Left cardiac atrium (tissue), 4 donors: Measurements from ENCODE around the gene MCF2L. TPM values are rescaled to one million over a fixed set of nuclear protein-coding genes. Genes with fewer than 3 reads are reported as not detected.

Experiments
- ATAC-seq, 2 donors: fragments of 200-7000 bp; cut with Tn5 transposase; one replicate each; pipeline ENCODE4 v1.9.1; 2020; ENCODE audit warnings: mild to moderate bottlenecking in 2 of 2, moderate library complexity in 2 of 2
- DNase-seq: peaks from one replicate; pipeline ENCODE4 v3.0.0-alpha.2; 2020
- intact Hi-C, 2 donors: fragments of 100-400 bp; cut with DNase I; formaldehyde crosslinking; loops; one replicate each; pipeline versions ENCODE4 v1.14.1 to v1.15.1; 2022 to 2023
- total RNA-seq, 2 donors: library from RNA; stranded (reverse); fragmentation: NEBNext Ultra II Directional; extraction: Animal tissue kit (Norgen Biotek cat#: 25700); gene quantifications; one replicate each; pipeline ENCODE4 v1.2.1, GENCODE V29; 2021
- donor health status: DM: no; HTN: yes; CAD: no.
- donor health status: DM: no; HTN: yes; CAD: no; lungs with severe emphysema.
- donor health status: DM: yes; HTN: yes; CAD: no.
- donor health status: Dilated cardiomyopathy.

Gene MCF2L
- total RNA-seq, 2 donors from 2014 or later: 39.1 to 41.6 TPM

- ATAC-seq: no peak
- intact Hi-C loops: no loop called here
- DNase-seq: no peak
Measured at GRCh38 chr13:113140677-113141600, 171.9 kb downstream of the MCF2L start.

GRCh38 chr13:113141601-113141970, 172.6 kb downstream of the MCF2L start:
- intact Hi-C loops: no loop called here
- no peak for ATAC-seq
- no peak for DNase-seq

GRCh38 chr13:113142876-113143275, 173.9 kb downstream of the MCF2L start:
- intact Hi-C loops: no loop called here
- DNase-seq (no peak), ATAC-seq (no peak)

- ATAC-seq (no peak), DNase-seq (no peak)
- intact Hi-C loops: no loop called here
Measured at GRCh38 chr13:113143466-113144254, 174.6 kb downstream of the MCF2L start.

- ATAC-seq: no peak
Measured at GRCh38 chr13:113144255-113144629, 175.2 kb downstream of the MCF2L start.

GRCh38 chr13:113145496-113145895, 176.5 kb downstream of the MCF2L start:
- ATAC-seq (no peak), DNase-seq (no peak)
- intact Hi-C loops: no loop called here

More at GRCh38 chr13:113144255-113144629, 175.2 kb downstream of the MCF2L start:
- intact Hi-C loops: no loop called here
- no peak for DNase-seq

DNA sequence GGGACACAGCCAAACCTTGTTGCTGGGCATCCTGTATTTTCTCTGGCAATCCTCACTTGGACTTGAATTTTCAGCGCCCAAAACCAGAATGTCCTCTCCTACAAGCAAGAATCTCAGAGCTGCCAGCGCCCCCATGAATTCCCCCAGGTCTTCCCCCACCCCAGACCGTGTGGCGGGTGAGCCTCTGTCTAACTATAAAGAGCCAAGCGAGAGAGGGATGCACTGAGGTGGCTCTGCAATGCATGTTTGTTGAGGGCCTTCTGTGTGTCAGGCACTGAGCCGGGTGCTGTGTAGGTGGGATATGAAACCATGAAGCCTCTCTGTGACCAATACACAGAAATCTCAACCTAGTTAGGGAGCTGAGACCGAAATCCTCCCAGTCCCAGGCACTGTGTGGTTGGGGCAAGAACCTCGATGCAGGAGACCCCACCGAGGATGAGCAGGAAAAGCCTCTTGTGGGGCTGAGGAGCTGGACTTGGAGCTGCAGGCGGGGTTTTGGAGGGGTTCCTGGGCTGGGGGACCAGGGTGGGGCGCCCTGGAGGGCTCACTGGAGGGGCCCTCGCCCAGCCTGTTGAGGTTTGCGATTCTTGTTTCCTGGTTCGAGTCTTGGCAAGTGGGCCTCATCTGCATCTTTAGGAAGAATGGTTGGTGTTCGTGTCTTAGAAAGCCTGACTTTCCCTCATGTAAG, 177.0 kb downstream of the MCF2L start:
- ATAC-seq (no peak), DNase-seq (no peak)
- intact Hi-C loops: no loop called here

GRCh38 chr13:113146750-113147149, 177.7 kb downstream of the MCF2L start:
- ATAC-seq (no peak), DNase-seq (no peak)
- intact Hi-C loops: no loop called here

GRCh38 chr13:113147206-113147605, 178.2 kb downstream of the MCF2L start:
- no peak for ATAC-seq
- intact Hi-C loops: no loop called here
- DNase-seq: no peak

- no peak for DNase-seq
- no peak for ATAC-seq
- intact Hi-C loops: no loop called here
Measured at GRCh38 chr13:113148407-113148806, 179.4 kb downstream of the MCF2L start.

- no peak for DNase-seq
- intact Hi-C loops: no loop called here
- ATAC-seq: no peak
Measured at GRCh38 chr13:113148940-113149503, 180.0 kb downstream of the MCF2L start.

Other genes with a start within 250 kb of the MCF2L start
- under 1 TPM; 0.16 to 0.29 TPM for gene F7, start 136.6 kb downstream of the MCF2L start, total RNA-seq
- 10 to 100 TPM; 17.5 to 19.6 TPM for gene F10, start 153.6 kb downstream of the MCF2L start, total RNA-seq
- gene PROZ, start 189.4 kb downstream of the MCF2L start, total RNA-seq: not detected
- gene PCID2, start 239.5 kb downstream of the MCF2L start, total RNA-seq: 10 to 100 TPM; 38.3 to 39.9 TPM
- 10 to 100 TPM; 73.9 to 86.2 TPM for gene CUL4A, start 240.4 kb downstream of the MCF2L start, total RNA-seq